Gastrocnemius medialis (tissue), 4 donors: ENCODE data around the gene NIT1. TPM values are rescaled to one million over a fixed set of nuclear protein-coding genes. Genes with fewer than 3 reads are reported as not detected.

Experiments
- ATAC-seq, 2 donors: fragments of 150-250 bp; one replicate each; pipeline ENCODE4 v1.9.1; 2016
- DNase-seq, 2 donors: peaks; one replicate each; pipeline ENCODE4 v3.0.0-alpha.2; 2019
- H3K27ac ChIP-seq, 4 donors: fragments of 200-600 bp; sonication (generic); 1 replicate in 1 of 4; 2 replicates in 3 of 4; pipeline ENCODE4 v1.5.1; 2016 to 2018; ENCODE audit warnings: mild to moderate bottlenecking in 2 of 4, moderate library complexity in 1 of 4
- H3K27me3 ChIP-seq, 3 donors: fragments of 200-600 bp; sonication (generic) in 2 of 3; 1 replicate in 1 of 3; 2 replicates in 2 of 3; pipeline versions ENCODE4 v1.5.1 to v1.6.0; 2016 to 2019; ENCODE audit warnings: mild to moderate bottlenecking in 1 of 3, moderate library complexity in 1 of 3
- H3K36me3 ChIP-seq, 2 donors: fragments of 200-600 bp; sonication (generic) in 1 of 2; one replicate each; pipeline ENCODE4 v1.5.1; 2017 to 2018
- H3K4me1 ChIP-seq, 2 donors: fragments of 200-600 bp; sonication (generic) in 1 of 2; one replicate each; pipeline ENCODE4 v1.5.1; 2016 to 2017; ENCODE audit warnings: mild to moderate bottlenecking in 2 of 2
- H3K4me3 ChIP-seq, 4 donors: fragments of 200-600 bp; sonication (generic) in 3 of 4; 1 replicate in 1 of 4; 2 replicates in 3 of 4; pipeline ENCODE4 v1.5.1; 2016 to 2019; ENCODE audit warnings: mild to moderate bottlenecking in 2 of 4
- H3K9me3 ChIP-seq, 3 donors: fragments of 200-600 bp; sonication (generic) in 2 of 3; 1 replicate in 1 of 3; 2 replicates in 2 of 3; pipeline ENCODE4 v1.5.1; 2016 to 2019
- POLR2A ChIP-seq, 2 donors: fragments of 450-650 bp; IDR thresholded peaks; one replicate each; pipeline ENCODE4 v1.6.1; 2017; ENCODE audit warnings: antibody characterized with exemption in 2 of 2, mild to moderate bottlenecking in 2 of 2, moderate library complexity in 2 of 2
- in situ Hi-C, 4 donors: fragments of 200-750 bp; cut with MboI; loops; one replicate each; pipeline versions ENCODE4 v1.15.0 to v1.8.0; 2017; ENCODE audit warnings: low sequenced_read_pairs in 4 of 4
- intact Hi-C: fragments of 100-400 bp; cut with DNase I; formaldehyde crosslinking; loops from one replicate; pipeline ENCODE4 v1.15.1; 2023; ENCODE audit warnings: low total_unique reads
- total RNA-seq, 4 donors: library from RNA; depleted of rRNA; stranded (reverse); fragments of >200 nt; gene quantifications; one replicate each; pipeline versions ENCODE4 v1.1.0 to v1.2.3, GENCODE V29; 2016
- TF ChIP-seq, protein P1 (sequence below), 5 experiments: fragments of 450-650 bp in 3 of 5; fragments of 200-600 bp in 2 of 5; sonication (generic) in 2 of 5; IDR thresholded peaks in 4 of 5; conservative IDR thresholded peaks in 1 of 5; 1 replicate in 4 of 5; 2 replicates in 1 of 5; pipeline ENCODE4 v1.5.1; 2016 to 2019; ENCODE audit warnings: antibody characterized with exemption in 5 of 5, mild to moderate bottlenecking in 3 of 5, moderate library complexity in 3 of 5

The NIT1 gene
- total RNA-seq, 4 donors from 2014 or later: 16.1 to 20.4 (median 17.9) TPM

DNA sequence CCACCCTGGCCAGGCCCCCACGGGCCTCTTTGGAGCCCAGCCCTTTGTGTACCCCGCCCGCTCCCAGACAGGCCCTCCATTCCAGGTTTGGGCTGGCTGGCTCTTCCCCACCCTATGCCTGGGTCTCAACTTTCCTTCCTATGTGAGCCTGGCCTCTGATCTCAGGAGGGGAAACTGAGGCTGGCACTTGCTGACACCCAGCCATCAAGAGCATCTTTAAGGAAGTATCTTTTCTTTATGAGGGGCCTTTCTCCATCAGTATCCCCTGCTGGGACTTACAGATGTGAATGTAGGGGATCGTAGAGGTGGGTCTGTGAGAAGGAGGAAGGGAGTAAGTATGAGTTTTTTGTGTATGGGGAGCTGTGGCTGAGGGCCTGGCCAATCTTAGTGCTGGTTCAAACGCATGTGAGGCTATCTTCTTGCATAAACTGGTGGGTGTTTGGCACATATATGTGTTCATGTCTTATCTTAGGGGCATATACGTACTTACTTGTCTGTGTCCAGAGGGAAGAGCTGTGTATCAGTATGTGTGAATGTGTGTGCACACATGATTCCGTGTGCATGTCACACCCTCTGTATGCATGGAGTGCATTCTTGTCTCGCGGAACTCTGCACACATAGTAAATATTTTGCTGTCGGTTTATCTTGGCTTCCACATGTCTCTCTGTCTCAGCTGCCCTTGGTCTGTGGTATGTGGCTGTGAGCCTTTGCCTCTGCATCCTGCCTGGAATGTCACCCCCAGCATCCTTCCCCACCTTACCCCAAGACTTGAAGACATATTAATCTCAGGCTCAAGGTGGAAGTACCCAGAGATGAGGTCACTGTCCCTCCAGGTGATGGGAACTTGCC is 33.9 kb upstream of the NIT1 start:
- no peak for ATAC-seq
- Histone ChIP-seq H3K9me3 (no peaks in the 10 kb centered on the region), H3K36me3 (no peaks in the 10 kb centered on the region), H3K27ac (no peak overlapping the region), H3K27me3 (no peaks in the 10 kb centered on the region), H3K4me1 (no peaks in the 10 kb centered on the region), H3K4me3 (no peak overlapping the region)
- no peak for DNase-seq
- TF ChIP-seq, protein P1, sequence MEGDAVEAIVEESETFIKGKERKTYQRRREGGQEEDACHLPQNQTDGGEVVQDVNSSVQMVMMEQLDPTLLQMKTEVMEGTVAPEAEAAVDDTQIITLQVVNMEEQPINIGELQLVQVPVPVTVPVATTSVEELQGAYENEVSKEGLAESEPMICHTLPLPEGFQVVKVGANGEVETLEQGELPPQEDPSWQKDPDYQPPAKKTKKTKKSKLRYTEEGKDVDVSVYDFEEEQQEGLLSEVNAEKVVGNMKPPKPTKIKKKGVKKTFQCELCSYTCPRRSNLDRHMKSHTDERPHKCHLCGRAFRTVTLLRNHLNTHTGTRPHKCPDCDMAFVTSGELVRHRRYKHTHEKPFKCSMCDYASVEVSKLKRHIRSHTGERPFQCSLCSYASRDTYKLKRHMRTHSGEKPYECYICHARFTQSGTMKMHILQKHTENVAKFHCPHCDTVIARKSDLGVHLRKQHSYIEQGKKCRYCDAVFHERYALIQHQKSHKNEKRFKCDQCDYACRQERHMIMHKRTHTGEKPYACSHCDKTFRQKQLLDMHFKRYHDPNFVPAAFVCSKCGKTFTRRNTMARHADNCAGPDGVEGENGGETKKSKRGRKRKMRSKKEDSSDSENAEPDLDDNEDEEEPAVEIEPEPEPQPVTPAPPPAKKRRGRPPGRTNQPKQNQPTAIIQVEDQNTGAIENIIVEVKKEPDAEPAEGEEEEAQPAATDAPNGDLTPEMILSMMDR (IDR thresholded peaks at IDR 0.05 in 4 of 5, conservative IDR thresholded peaks at IDR 0.05 in 1 of 5): no peak
- TF ChIP-seq POLR2A (IDR thresholded peaks at IDR 0.05): no peak
- intact Hi-C loops: no loop called here
- in situ Hi-C loops: no loop called here

DNA sequence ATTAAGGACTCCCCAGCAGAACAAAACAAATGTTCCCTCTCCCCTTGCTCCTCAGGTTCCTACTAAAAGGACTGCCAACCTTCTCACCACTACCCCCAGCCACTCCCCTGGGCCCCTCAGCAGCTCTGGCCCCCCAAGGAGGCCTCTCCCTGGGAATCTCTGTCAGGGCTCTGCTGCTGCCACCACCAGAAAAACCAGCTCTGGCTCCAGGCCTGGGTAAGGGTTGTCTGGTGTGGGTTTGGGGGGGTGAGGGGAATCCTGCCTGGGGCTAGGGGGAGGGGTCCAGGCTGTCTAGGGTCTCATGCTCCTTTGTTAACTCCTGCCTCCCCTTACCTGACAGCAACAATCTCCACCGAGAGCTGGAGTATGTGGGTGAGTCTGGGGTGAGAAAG is 33.3 kb upstream of the NIT1 start:
- Histone ChIP-seq H3K4me1 (no peaks in the 10 kb centered on the region), H3K9me3 (no peaks in the 10 kb centered on the region), H3K27ac (no peak overlapping the region), H3K27me3 (no peaks in the 10 kb centered on the region), H3K4me3 (no peak overlapping the region), H3K36me3 (no peaks in the 10 kb centered on the region)
- TF ChIP-seq, protein P1 (IDR thresholded peaks at IDR 0.05 in 4 of 5, conservative IDR thresholded peaks at IDR 0.05 in 1 of 5): no peak
- ATAC-seq (no peak), DNase-seq (no peak)
- in situ Hi-C loops (no loop called here), intact Hi-C loops (no loop called here)

DNA sequence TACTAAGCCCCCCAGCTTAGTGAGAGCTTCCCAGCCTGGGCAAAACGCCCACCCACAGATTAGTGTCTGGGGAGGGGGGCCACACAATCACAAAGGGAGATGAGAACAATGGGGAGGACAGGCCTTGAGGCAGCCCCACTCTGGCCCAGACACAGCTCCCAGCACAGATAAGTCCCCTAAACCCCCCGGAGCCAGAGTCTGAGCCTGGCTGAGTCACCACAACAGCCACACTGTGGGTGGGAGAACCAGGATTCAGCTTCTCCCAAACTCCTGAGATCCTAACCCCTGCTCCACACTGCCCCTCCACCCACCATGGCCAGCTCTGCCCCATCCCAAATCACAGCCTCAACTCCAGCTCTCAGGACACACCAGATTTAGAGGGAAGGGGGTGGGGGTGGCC is 32.7 kb upstream of the NIT1 start:
- H3K9me3 ChIP-seq: no peaks in the 10 kb centered on the region
- ATAC-seq (no peak), DNase-seq (no peak)
- TF ChIP-seq, protein P1 (IDR thresholded peaks at IDR 0.05 in 4 of 5, conservative IDR thresholded peaks at IDR 0.05 in 1 of 5): no peak
- no peak for TF ChIP-seq POLR2A (IDR thresholded peaks at IDR 0.05)
- H3K4me1 ChIP-seq: no peaks in the 10 kb centered on the region
- in situ Hi-C loops (no loop called here), intact Hi-C loops (no loop called here)
- no peaks in the 10 kb centered on the region for H3K36me3 ChIP-seq
- H3K27ac ChIP-seq: no peak overlapping the region
- no peak overlapping the region for H3K4me3 ChIP-seq
- no peaks in the 10 kb centered on the region for H3K27me3 ChIP-seq

DNA sequence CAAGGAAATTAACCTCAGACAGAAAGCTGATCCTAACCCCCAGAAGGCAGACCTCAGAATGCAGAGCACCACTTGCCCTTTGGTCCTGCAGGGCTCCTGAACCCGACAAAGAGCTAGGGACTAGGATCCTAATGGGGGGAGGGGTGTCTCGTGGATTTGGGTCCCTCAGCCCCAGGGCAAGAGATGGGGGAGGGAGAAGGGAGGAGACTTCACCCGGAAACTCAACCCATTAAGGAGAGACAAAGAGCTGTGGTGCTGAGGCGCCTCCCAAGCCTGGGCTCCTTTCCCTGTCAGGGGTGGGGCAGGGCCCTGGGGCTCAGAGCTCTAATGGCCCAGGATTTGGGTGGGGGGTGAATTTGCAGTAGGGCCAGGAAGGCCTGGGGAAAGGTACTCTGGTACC is 31.4 kb upstream of the NIT1 start:
- in situ Hi-C loops (no loop called here), intact Hi-C loops (no loop called here)
- H3K9me3 ChIP-seq: no peaks in the 10 kb centered on the region
- no peak overlapping the region for H3K4me3 ChIP-seq
- no peak overlapping the region for H3K27ac ChIP-seq
- H3K36me3 ChIP-seq: no peaks in the 10 kb centered on the region
- TF ChIP-seq, protein P1 (IDR thresholded peaks at IDR 0.05 in 4 of 5, conservative IDR thresholded peaks at IDR 0.05 in 1 of 5): no peak
- TF ChIP-seq POLR2A (IDR thresholded peaks at IDR 0.05): no peak
- no peaks in the 10 kb centered on the region for H3K27me3 ChIP-seq
- ATAC-seq (no peak), DNase-seq (no peak)
- no peaks in the 10 kb centered on the region for H3K4me1 ChIP-seq
